ENCODE data around the gene AIPL1.
A peak's percentile ranks its signal among the peaks of the same experiment; 100 is the strongest.

AIPL1 gene

DNA sequence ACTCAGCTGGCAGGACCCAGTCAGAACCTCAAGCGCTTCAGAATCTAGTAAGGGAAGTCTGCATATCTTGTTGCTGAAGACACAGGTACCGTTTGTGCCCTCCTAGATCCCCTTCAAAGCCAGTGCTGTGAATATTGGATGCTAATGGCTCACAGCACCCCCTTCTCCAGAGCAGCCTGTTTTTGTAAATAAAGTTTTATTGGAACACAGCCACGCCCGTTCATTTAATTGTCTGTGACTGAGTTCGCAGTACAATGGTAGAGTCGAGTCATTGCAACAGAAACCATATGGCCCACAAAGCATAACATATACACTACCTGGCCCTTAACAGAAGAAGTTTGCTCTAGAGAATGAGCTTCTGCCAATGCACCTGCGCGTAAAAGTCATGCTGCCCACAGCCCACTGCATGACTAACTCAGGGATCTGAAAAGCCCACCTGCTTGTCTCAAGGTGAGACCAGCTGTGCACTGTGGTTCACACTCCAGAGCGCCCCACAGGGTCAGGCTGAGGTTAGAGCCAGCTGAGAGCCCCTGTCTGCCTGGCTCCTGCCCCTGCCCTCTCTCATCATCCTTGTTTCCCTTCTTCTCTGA, 48.8 kb downstream of the AIPL1 start:
- H3K27ac Mint-ChIP-seq = no peak overlapping the region
- no peak for ATAC-seq
- no peaks in the 10 kb centered on the region for H3K36me3 Mint-ChIP-seq
- H3K27me3 Mint-ChIP-seq = peaks cover 34% of the 10 kb centered on the region
- no peaks in the 10 kb centered on the region for H3K4me1 Mint-ChIP-seq
- no peak overlapping the region for H3K4me3 Mint-ChIP-seq
- H3K9me3 Mint-ChIP-seq = no peaks in the 10 kb centered on the region

GRCh38 chr17:6384481-6384880, 50.4 kb downstream of the AIPL1 start:
- Mint-ChIP-seq H3K4me1 (no peaks in the 10 kb centered on the region), H3K27me3 (peaks cover 43% of the 10 kb centered on the region), H3K4me3 (no peak overlapping the region), H3K36me3 (no peaks in the 10 kb centered on the region), H3K27ac (no peak overlapping the region), H3K9me3 (no peaks in the 10 kb centered on the region)
- no peak for ATAC-seq

- H3K36me3 Mint-ChIP-seq = no peaks in the 10 kb centered on the region
- no peak overlapping the region for H3K27ac Mint-ChIP-seq
- no peak for ATAC-seq
- H3K27me3 Mint-ChIP-seq = peaks cover 65% of the 10 kb centered on the region
- no peak overlapping the region for H3K4me3 Mint-ChIP-seq
- H3K4me1 Mint-ChIP-seq = no peaks in the 10 kb centered on the region
- H3K9me3 Mint-ChIP-seq = no peaks in the 10 kb centered on the region
These were observed 53.1 kb downstream of the AIPL1 start for GRCh38 chr17:6381526-6382465.

DNA sequence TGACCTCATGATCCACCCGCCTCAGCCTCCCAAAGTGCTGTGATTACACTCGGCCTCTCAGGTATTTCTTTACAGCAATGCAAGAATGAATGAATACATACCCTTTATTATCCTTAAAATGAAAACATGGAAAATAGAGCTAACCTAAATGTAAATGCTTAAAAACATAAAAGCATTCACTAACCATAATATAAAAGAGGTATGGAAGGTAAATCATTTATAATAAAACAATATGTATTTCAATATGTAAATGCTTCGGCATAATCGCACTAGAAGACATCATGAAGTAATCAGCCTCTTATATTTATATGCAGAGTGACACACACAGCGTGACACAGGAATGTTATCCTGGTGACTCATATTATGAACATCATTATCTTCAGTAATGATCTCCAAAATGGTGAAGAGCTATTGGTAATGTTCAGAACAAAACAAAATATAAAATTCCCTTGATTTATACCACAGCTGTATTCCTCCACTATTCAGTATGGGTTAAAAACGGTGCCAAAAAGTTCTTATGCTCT, 53.9 kb downstream of the AIPL1 start:
- H3K4me1 Mint-ChIP-seq = no peaks in the 10 kb centered on the region
- H3K27ac Mint-ChIP-seq = no peak overlapping the region
- no peak overlapping the region for H3K4me3 Mint-ChIP-seq
- ATAC-seq = no peak
- H3K27me3 Mint-ChIP-seq = peaks cover 66% of the 10 kb centered on the region
- H3K36me3 Mint-ChIP-seq = no peaks in the 10 kb centered on the region
- no peaks in the 10 kb centered on the region for H3K9me3 Mint-ChIP-seq

GRCh38 chr17:6377906-6378305, 57.0 kb downstream of the AIPL1 start:
- Mint-ChIP-seq H3K27me3 (peaks cover 61% of the 10 kb centered on the region), H3K4me3 (no peak overlapping the region), H3K9me3 (no peaks in the 10 kb centered on the region), H3K27ac (no peak overlapping the region), H3K4me1 (peaks cover 16% of the 10 kb centered on the region), H3K36me3 (no peaks in the 10 kb centered on the region)
- ATAC-seq = no peak

GRCh38 chr17:6376931-6377361, 58.0 kb downstream of the AIPL1 start:
- H3K9me3 Mint-ChIP-seq = peaks cover 6% of the 10 kb centered on the region
- peaks cover 16% of the 10 kb centered on the region for H3K4me1 Mint-ChIP-seq
- H3K27me3 Mint-ChIP-seq = peaks cover 54% of the 10 kb centered on the region
- ATAC-seq = no peak
- H3K4me3 Mint-ChIP-seq = no peak overlapping the region
- no peak overlapping the region for H3K27ac Mint-ChIP-seq
- no peaks in the 10 kb centered on the region for H3K36me3 Mint-ChIP-seq

DNA sequence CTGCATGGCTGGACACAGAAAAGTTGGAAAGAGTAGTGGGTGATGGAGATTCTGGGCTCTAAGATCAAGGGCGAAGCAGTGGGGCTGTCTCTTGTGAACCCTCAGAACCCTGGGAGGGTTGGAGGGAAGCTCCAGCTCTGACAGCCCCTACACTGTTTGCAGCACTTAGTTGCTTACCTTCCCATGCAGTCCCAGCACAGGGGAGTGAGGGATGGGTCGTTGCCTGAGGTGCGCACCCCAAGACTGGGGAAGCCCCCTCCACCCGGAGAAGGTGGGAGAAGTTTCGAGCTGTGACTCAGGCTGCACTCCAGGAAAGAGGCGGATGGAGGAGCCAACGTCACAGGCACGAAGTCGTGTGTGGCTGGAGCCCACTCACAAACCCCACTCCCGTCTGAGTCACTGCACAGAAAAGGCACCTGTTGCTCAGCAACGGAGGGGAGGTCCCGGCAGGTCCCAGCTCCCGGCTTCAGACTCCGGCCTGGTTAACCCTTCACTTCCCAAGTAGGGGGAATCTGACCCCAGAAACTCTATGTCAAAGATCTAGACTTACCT, 60.1 kb downstream of the AIPL1 start:
- ATAC-seq = peak; percentile 73

DNA sequence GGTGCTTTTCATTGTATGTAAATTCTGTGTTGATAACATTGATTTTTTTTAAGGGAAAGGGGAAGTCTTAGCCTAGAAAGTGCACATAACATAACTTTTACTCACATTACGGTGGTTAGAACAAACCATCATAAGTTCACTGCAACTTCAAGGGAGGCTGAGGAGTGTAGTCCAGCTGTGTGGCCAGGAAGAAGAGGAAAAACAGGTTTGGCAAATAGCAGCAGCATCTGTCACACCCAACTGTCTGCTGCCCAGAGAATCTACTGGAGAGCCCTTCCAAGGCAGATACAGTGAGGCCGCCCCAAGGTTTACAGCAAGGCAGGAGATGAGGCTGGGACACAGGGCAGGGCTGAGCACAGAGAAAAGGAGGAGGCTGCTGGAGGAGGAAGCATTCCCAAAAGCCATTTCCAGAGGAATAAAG, 60.6 kb downstream of the AIPL1 start:
- H3K9me3 Mint-ChIP-seq = peaks cover 8% of the 10 kb centered on the region
- H3K36me3 Mint-ChIP-seq = no peaks in the 10 kb centered on the region
- ATAC-seq = peak; percentile 48
- no peak overlapping the region for H3K27ac Mint-ChIP-seq
- H3K4me3 Mint-ChIP-seq = no peak overlapping the region
- H3K27me3 Mint-ChIP-seq = peaks cover 36% of the 10 kb centered on the region
- H3K4me1 Mint-ChIP-seq = peaks cover 16% of the 10 kb centered on the region

More for the DNA sequence above, 60.1 kb downstream of the AIPL1 start:
- H3K4me3 Mint-ChIP-seq = no peak overlapping the region
- no peaks in the 10 kb centered on the region for H3K36me3 Mint-ChIP-seq
- peaks cover 16% of the 10 kb centered on the region for H3K4me1 Mint-ChIP-seq
- no peak overlapping the region for H3K27ac Mint-ChIP-seq
- H3K27me3 Mint-ChIP-seq = peaks cover 36% of the 10 kb centered on the region
- peaks cover 8% of the 10 kb centered on the region for H3K9me3 Mint-ChIP-seq
